ENCODE measurements around the gene PHYHIPL.

PHYHIPL gene

DNA sequence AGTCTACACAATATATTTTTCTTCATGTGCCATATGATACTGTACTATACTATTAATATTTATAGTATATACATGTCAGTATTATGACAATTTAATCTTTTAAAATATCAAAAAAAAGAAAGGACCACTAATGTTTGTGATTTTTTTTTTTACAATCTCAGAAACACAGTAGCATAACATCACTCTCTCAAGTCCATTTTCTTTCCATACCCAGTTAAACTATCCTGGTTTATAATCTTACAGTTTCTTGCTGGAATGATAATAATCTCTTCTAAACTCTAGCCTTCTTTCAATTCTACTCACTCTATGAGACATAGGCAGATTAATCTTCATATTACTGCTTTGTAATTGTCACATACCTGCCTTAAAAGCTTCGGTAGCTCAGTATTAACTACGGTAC, 8.9 kb upstream of the PHYHIPL start:
- no peak overlapping the region for H3K4me2 ChIP-seq (ENCODE audit: low read length)
- no peak overlapping the region for H3K27ac ChIP-seq (ENCODE audit: low read length)
- no peak overlapping the region for H2AFZ ChIP-seq (ENCODE audit: low read depth, low read length)
- no peak overlapping the region for H3K4me3 ChIP-seq (ENCODE audit: low read length)
- no peaks in the 10 kb centered on the region for H3K27me3 ChIP-seq (ENCODE audit: low read depth, low read length)
- H3K79me2 ChIP-seq (ENCODE audit: low read length): no peaks in the 10 kb centered on the region
- H3K9ac ChIP-seq (ENCODE audit: low read length): no peak overlapping the region
- no peaks in the 10 kb centered on the region for H4K20me1 ChIP-seq (ENCODE audit: insufficient read depth, low read length)
- H3K9me3 ChIP-seq (ENCODE audit: insufficient read depth, low read length): no peaks in the 10 kb centered on the region
- H3K36me3 ChIP-seq (replicated peaks; ENCODE audit: low read depth, low read length): no peaks in the 10 kb centered on the region
- TF ChIP-seq CTCF (IDR thresholded peaks at IDR 0.05; ENCODE audit: low read depth, low read length) (no peak), EZH2phosphoT487 (IDR thresholded peaks at IDR 0.05; ENCODE audit: low read depth) (no peak)
- no peaks in the 10 kb centered on the region for H3K4me1 ChIP-seq (ENCODE audit: low read length)

DNA sequence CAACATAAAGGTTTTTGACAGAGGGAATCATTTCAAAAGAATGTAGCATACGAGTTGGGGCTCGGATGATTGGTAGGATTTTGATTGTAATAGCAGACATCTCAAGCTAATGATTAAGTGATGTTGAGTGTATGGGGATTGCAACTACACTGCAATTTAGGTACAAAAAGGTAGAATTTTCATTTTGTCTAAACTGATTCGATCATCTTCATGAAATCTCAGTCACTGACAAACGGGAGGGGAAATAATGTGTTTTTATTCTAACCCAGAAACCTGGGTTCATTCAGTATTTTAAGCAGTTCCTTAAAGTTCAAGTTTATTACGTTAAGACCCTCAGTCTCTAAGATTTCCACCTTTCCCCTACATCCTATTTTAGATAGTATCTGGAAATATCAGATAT, 3.9 kb upstream of the PHYHIPL start:
- Histone ChIP-seq H3K79me2 (ENCODE audit: low read length) (no peaks in the 10 kb centered on the region), H3K4me2 (ENCODE audit: low read length) (no peak overlapping the region)
- TF ChIP-seq CTCF (IDR thresholded peaks at IDR 0.05; ENCODE audit: low read depth, low read length) (no peak), EZH2phosphoT487 (IDR thresholded peaks at IDR 0.05; ENCODE audit: low read depth) (no peak)

DNA sequence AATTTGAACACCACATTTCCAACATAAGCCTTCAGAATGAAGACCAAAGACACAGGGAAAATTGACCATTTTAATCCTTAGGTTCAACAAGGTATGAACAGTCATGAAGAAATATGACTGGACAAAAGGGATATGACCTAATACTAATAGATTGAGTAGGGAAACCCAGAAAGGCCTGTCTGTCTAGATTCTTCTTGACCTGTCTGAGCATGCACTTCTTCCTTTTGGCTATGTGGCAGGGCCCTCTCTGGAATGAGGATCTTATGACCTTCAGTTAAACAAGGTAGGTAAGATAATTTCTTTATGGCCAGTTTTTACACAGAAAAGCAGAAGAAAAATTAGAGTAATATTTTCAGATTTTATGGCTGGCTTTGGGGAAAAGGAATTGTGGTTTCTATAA, 3.0 kb upstream of the PHYHIPL start:
- Histone ChIP-seq H3K9me3 (ENCODE audit: insufficient read depth, low read length) (no peaks in the 10 kb centered on the region), H3K27ac (ENCODE audit: low read length) (no peak overlapping the region), H3K27me3 (ENCODE audit: low read depth, low read length) (no peaks in the 10 kb centered on the region), H3K4me1 (ENCODE audit: low read length) (no peaks in the 10 kb centered on the region), H2AFZ (ENCODE audit: low read depth, low read length) (no peak overlapping the region), H3K9ac (ENCODE audit: low read length) (no peak overlapping the region), H4K20me1 (ENCODE audit: insufficient read depth, low read length) (no peaks in the 10 kb centered on the region), H3K4me3 (ENCODE audit: low read length) (no peak overlapping the region), H3K36me3 (replicated peaks; ENCODE audit: low read depth, low read length) (no peaks in the 10 kb centered on the region), H3K79me2 (ENCODE audit: low read length) (no peaks in the 10 kb centered on the region), H3K4me2 (ENCODE audit: low read length) (no peak overlapping the region)
- TF ChIP-seq EZH2phosphoT487 (IDR thresholded peaks at IDR 0.05; ENCODE audit: low read depth): no peak
- no peak for TF ChIP-seq CTCF (IDR thresholded peaks at IDR 0.05; ENCODE audit: low read depth, low read length)

More for the DNA sequence above, 3.9 kb upstream of the PHYHIPL start:
- no peak overlapping the region for H3K4me3 ChIP-seq (ENCODE audit: low read length)
- H2AFZ ChIP-seq (ENCODE audit: low read depth, low read length): no peak overlapping the region
- H3K9ac ChIP-seq (ENCODE audit: low read length): no peak overlapping the region
- no peaks in the 10 kb centered on the region for H3K4me1 ChIP-seq (ENCODE audit: low read length)
- H3K27me3 ChIP-seq (ENCODE audit: low read depth, low read length): no peaks in the 10 kb centered on the region
- no peaks in the 10 kb centered on the region for H3K9me3 ChIP-seq (ENCODE audit: insufficient read depth, low read length)
- no peaks in the 10 kb centered on the region for H4K20me1 ChIP-seq (ENCODE audit: insufficient read depth, low read length)
- no peaks in the 10 kb centered on the region for H3K36me3 ChIP-seq (replicated peaks; ENCODE audit: low read depth, low read length)
- no peak overlapping the region for H3K27ac ChIP-seq (ENCODE audit: low read length)

- no peaks in the 10 kb centered on the region for H3K9me3 ChIP-seq (ENCODE audit: insufficient read depth, low read length)
- H3K36me3 ChIP-seq (replicated peaks; ENCODE audit: low read depth, low read length): no peaks in the 10 kb centered on the region
- H3K4me3 ChIP-seq (ENCODE audit: low read length): no peak overlapping the region
- H4K20me1 ChIP-seq (ENCODE audit: insufficient read depth, low read length): no peaks in the 10 kb centered on the region
- no peaks in the 10 kb centered on the region for H3K27me3 ChIP-seq (ENCODE audit: low read depth, low read length)
- no peaks in the 10 kb centered on the region for H3K79me2 ChIP-seq (ENCODE audit: low read length)
- TF ChIP-seq EZH2phosphoT487 (IDR thresholded peaks at IDR 0.05; ENCODE audit: low read depth) (no peak), CTCF (IDR thresholded peaks at IDR 0.05; ENCODE audit: low read depth, low read length) (no peak)
- no peak overlapping the region for H3K4me2 ChIP-seq (ENCODE audit: low read length)
- no peak overlapping the region for H2AFZ ChIP-seq (ENCODE audit: low read depth, low read length)
- no peak overlapping the region for H3K9ac ChIP-seq (ENCODE audit: low read length)
- no peak overlapping the region for H3K27ac ChIP-seq (ENCODE audit: low read length)
- H3K4me1 ChIP-seq (ENCODE audit: low read length): no peaks in the 10 kb centered on the region
Measured at GRCh38 chr10:59175538-59176240, 754 bp upstream of the PHYHIPL start.

All from OCI-LY3 (cell line).